Liver (tissue), 2 donors: ENCODE results near the gene LUC7L.

Experiments used
- TF ChIP-seq, protein P1 (sequence below): fragments of 150-350 bp; IDR thresholded peaks from 2 replicates; pipeline ENCODE4 v1.5.1; 2017; ENCODE audit warnings: improper control_type of control experiment, low read depth, low read length; ENCODE audit not compliant: missing input control
- TF ChIP-seq, protein P2 (sequence below): IDR thresholded peaks from 2 replicates; pipeline ENCODE4 v1.6.1; 2016; ENCODE audit warnings: antibody characterized with exemption
- donor health status: healthy.

- TF ChIP-seq, protein P1, sequence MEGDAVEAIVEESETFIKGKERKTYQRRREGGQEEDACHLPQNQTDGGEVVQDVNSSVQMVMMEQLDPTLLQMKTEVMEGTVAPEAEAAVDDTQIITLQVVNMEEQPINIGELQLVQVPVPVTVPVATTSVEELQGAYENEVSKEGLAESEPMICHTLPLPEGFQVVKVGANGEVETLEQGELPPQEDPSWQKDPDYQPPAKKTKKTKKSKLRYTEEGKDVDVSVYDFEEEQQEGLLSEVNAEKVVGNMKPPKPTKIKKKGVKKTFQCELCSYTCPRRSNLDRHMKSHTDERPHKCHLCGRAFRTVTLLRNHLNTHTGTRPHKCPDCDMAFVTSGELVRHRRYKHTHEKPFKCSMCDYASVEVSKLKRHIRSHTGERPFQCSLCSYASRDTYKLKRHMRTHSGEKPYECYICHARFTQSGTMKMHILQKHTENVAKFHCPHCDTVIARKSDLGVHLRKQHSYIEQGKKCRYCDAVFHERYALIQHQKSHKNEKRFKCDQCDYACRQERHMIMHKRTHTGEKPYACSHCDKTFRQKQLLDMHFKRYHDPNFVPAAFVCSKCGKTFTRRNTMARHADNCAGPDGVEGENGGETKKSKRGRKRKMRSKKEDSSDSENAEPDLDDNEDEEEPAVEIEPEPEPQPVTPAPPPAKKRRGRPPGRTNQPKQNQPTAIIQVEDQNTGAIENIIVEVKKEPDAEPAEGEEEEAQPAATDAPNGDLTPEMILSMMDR, result no peak
- TF ChIP-seq, protein P2, sequence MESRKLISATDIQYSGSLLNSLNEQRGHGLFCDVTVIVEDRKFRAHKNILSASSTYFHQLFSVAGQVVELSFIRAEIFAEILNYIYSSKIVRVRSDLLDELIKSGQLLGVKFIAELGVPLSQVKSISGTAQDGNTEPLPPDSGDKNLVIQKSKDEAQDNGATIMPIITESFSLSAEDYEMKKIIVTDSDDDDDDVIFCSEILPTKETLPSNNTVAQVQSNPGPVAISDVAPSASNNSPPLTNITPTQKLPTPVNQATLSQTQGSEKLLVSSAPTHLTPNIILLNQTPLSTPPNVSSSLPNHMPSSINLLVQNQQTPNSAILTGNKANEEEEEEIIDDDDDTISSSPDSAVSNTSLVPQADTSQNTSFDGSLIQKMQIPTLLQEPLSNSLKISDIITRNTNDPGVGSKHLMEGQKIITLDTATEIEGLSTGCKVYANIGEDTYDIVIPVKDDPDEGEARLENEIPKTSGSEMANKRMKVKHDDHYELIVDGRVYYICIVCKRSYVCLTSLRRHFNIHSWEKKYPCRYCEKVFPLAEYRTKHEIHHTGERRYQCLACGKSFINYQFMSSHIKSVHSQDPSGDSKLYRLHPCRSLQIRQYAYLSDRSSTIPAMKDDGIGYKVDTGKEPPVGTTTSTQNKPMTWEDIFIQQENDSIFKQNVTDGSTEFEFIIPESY, result no peak
Observed at GRCh38 chr16:272633-273546, 43.6 kb upstream of the LUC7L start.
